Endothelial cell of umbilical vein (primary cell): Measurements from ENCODE around the gene RAD51B. TPM values are rescaled to one million over a fixed set of nuclear protein-coding genes. Genes with fewer than 3 reads are reported as not detected.

Experiments used
- BruUV-seq: library from RNA; stranded (reverse); fragments of 400-500 nt; replicated peaks from 2 replicates; lab custom pipeline; 2021; lab: Mats Ljungman, UMichigan
- CTCF ChIA-PET: fragments of 300-600, 350-600 bp; sonication (Branson Sonifier 250); formaldehyde crosslinking; loops from one replicate; lab custom pipeline; 2021; ENCODE audit warnings: antibody characterized with exemption, inconsistent platforms; lab: Charles Lee
- POLR2A ChIA-PET: fragments of 300-600, 350-600 bp; sonication (Branson Sonifier 250); formaldehyde crosslinking; loops from one replicate; lab custom pipeline; 2021; ENCODE audit warnings: antibody characterized with exemption, inconsistent platforms; lab: Charles Lee
- DNase-seq: peaks from one replicate; pipeline ENCODE4 v3.0.0-alpha.2; 2011; ENCODE audit warnings: low read depth, low spot score
- FAIRE-seq: peaks from 2 replicates; lab custom pipeline; 2011; peaks lifted over from hg19 to GRCh38; lab: Jason Lieb, UNC
- H2AFZ ChIP-seq: 2 replicates; pipeline ENCODE4 v1.6.0; 2012; ENCODE audit warnings: low read depth, low read length, control low read depth, inconsistent platforms
- H3K27ac ChIP-seq: 2 replicates; pipeline ENCODE4 v1.5.1; 2011; ENCODE audit warnings: low read depth, mild to moderate bottlenecking, control low read depth, low read length, moderate library complexity; ENCODE audit not compliant: insufficient read depth
- H3K27me3 ChIP-seq, 2 experiments: 2 replicates each; pipeline versions ENCODE4 v1.6.0 to v1.6.1; 2011; ENCODE audit warnings: low read length in 2 of 2, mixed read lengths in 1 of 2; ENCODE audit not compliant: control insufficient read depth in 2 of 2, insufficient read depth in 2 of 2
- H3K36me3 ChIP-seq, 2 experiments: 2 replicates in 1 of 2; 3 replicates in 1 of 2; pipeline ENCODE4 v1.5.1; 2011; ENCODE audit warnings: low read length in 2 of 2, mild to moderate bottlenecking in 1 of 2, moderate library complexity in 1 of 2; ENCODE audit not compliant: control insufficient read depth in 2 of 2, insufficient read depth in 2 of 2; ENCODE audit errors: extremely low read depth in 1 of 2
- H3K4me1 ChIP-seq: 3 replicates; pipeline ENCODE4 v1.5.1; 2011; ENCODE audit warnings: mild to moderate bottlenecking, low read length; ENCODE audit not compliant: control insufficient read depth, insufficient read depth; ENCODE audit errors: extremely low read depth
- H3K4me2 ChIP-seq: 2 replicates; pipeline ENCODE4 v1.6.1; 2011; ENCODE audit warnings: low read length, control low read depth, mixed read lengths; ENCODE audit not compliant: insufficient read depth
- H3K4me3 ChIP-seq, 3 experiments: fragments of 200-600 bp in 1 of 3; sonication (generic), shearing (Covaris generic) in 1 of 3; replicated peaks in 1 of 3; 2 replicates each; pipeline ENCODE4 v1.5.1; 2011 to 2016; ENCODE audit warnings: control low read depth in 3 of 3, low read length in 3 of 3, mild to moderate bottlenecking in 2 of 3, inconsistent platforms in 1 of 3, low read depth in 1 of 3, moderate library complexity in 1 of 3; ENCODE audit not compliant: insufficient read depth in 1 of 3
- H3K79me2 ChIP-seq: 2 replicates; pipeline ENCODE4 v1.6.0; 2012; ENCODE audit warnings: low read length, inconsistent platforms; ENCODE audit not compliant: control insufficient read depth, insufficient read depth
- H3K9ac ChIP-seq: replicated peaks from 2 replicates; pipeline ENCODE3; 2011; ENCODE audit warnings: low read length, control low read depth; ENCODE audit not compliant: insufficient read depth; ENCODE audit errors: extremely low read depth
- H3K9me1 ChIP-seq: replicated peaks from 3 replicates; pipeline ENCODE4 v1.6.0; 2011; ENCODE audit warnings: mild to moderate bottlenecking, low read length; ENCODE audit not compliant: control insufficient read depth, insufficient read depth; ENCODE audit errors: extremely low read depth
- H3K9me3 ChIP-seq: replicated peaks from 2 replicates; pipeline ENCODE4 v1.5.1; 2012; ENCODE audit warnings: low read length, inconsistent platforms; ENCODE audit not compliant: control insufficient read depth, insufficient read depth
- H4K20me1 ChIP-seq: replicated peaks from 2 replicates; pipeline ENCODE3; 2011; ENCODE audit warnings: mild to moderate bottlenecking, low read length; ENCODE audit not compliant: control insufficient read depth, insufficient read depth; ENCODE audit errors: extremely low read depth
- CTCF ChIP-seq, 2 donors: IDR thresholded peaks; 1 replicate in 1 of 2; 2 replicates in 1 of 2; pipeline ENCODE4 v1.5.1; 2011; ENCODE audit warnings: low read length in 2 of 2, mild to moderate bottlenecking in 2 of 2, moderate library complexity in 2 of 2, control low read depth in 1 of 2, inconsistent platforms in 1 of 2, low read depth in 1 of 2; ENCODE audit not compliant: insufficient read depth in 1 of 2; ENCODE audit errors: extremely low read depth in 1 of 2
- EZH2 ChIP-seq: IDR thresholded peaks from 2 replicates; pipeline ENCODE4 v1.6.1; 2012; ENCODE audit warnings: borderline replicate concordance, low read depth, mild to moderate bottlenecking, moderate library complexity, low read length, inconsistent platforms; ENCODE audit not compliant: severe bottlenecking
- FOS ChIP-seq: IDR thresholded peaks from 2 replicates; pipeline ENCODE4 v1.6.1; 2011; ENCODE audit warnings: mild to moderate bottlenecking, low read length, moderate library complexity, borderline replicate concordance; ENCODE audit not compliant: insufficient read depth
- GATA2 ChIP-seq: IDR thresholded peaks from 2 replicates; pipeline ENCODE4 v1.7.0; 2011; ENCODE audit warnings: low read depth, mild to moderate bottlenecking, moderate library complexity, mixed read lengths, low read length; ENCODE audit not compliant: insufficient read length, insufficient read depth
- JUN ChIP-seq: IDR thresholded peaks from 2 replicates; pipeline ENCODE4 v1.6.1; 2011; ENCODE audit warnings: borderline replicate concordance, low read depth; ENCODE audit not compliant: insufficient read length, insufficient read depth
- MAX ChIP-seq: IDR thresholded peaks from 2 replicates; pipeline ENCODE4 v1.6.1; 2011; ENCODE audit not compliant: insufficient read depth, insufficient read length
- MYC ChIP-seq: IDR thresholded peaks from one replicate; pipeline ENCODE4 v1.6.1; 2011; ENCODE audit warnings: mild to moderate bottlenecking, low read depth, low read length
- POLR2A ChIP-seq: IDR thresholded peaks from 2 replicates; pipeline ENCODE4 v1.6.1; 2012; ENCODE audit warnings: low read depth, mild to moderate bottlenecking, control low read depth, low read length
- POLR2AphosphoS5 ChIP-seq: IDR thresholded peaks from 2 replicates; pipeline ENCODE4 v1.6.1; 2012; ENCODE audit warnings: low read depth, mild to moderate bottlenecking, control low read depth, low read length, moderate library complexity; ENCODE audit not compliant: insufficient read depth
- dilution Hi-C: fragments of 300-500 bp; cut with MboI; formaldehyde crosslinking; loops from one replicate; pipeline ENCODE4 v1.15.0; 2019; ENCODE audit warnings: low sequenced_read_pairs; ENCODE audit not compliant: extremely low pct_ligation_motif_present
- intact Hi-C: fragments of 100-400 bp; cut with micrococcal nuclease; formaldehyde crosslinking; loops from one replicate; pipeline ENCODE4 v1.10.0; 2022
- polyA plus RNA-seq, 4 experiments: library from polyadenylated mRNA; depleted of rRNA in 3 of 4; stranded (reverse) in 3 of 4; unstranded in 1 of 4; fragments of >200 nt; gene quantifications; 2 replicates each; pipeline versions ENCODE4 v1.2.1 to v1.2.3, GENCODE V29; 2011 to 2012; ENCODE audit warnings: missing spikeins in 1 of 4
- total RNA-seq: library from RNA; stranded (reverse); gene quantifications from 2 replicates; pipeline ENCODE4 v1.2.3, GENCODE V29; 2021

RAD51B gene
- total and polyA plus RNA-seq, 2 donors (not counting 3 experiments of a cell fraction or from before 2014, with no cell fraction given), result 3.9 to 19.0 TPM

- no peaks in the 10 kb centered on the region for H3K9me3 ChIP-seq
- FAIRE-seq, result no peak
- ChIA-PET POLR2A (no interaction called here), CTCF (interaction anchor here (1.0 kb wide), 1 partner anchor 159 kb away, joined by 3 read pairs; no protein-coding TSS in a partner anchor)
- H3K27me3 ChIP-seq, result no peaks in the 10 kb centered on the region
- H3K27ac ChIP-seq, result no peak overlapping the region
- no TSS peak for BruUV-seq
- intact Hi-C loops (no loop called here), dilution Hi-C loops (no loop called here)
- no peaks in the 10 kb centered on the region for H3K79me2 ChIP-seq
- no peaks in the 10 kb centered on the region for H3K36me3 ChIP-seq
- H2AFZ ChIP-seq, result no peak overlapping the region
- H3K4me1 ChIP-seq, result no peaks in the 10 kb centered on the region
- no peak for DNase-seq
- no peak overlapping the region for H3K4me3 ChIP-seq
- TF ChIP-seq GATA2 (no peak), POLR2A (no peak), JUN (no peak)
- no peaks in the 10 kb centered on the region for H3K9me1 ChIP-seq
- H3K9ac ChIP-seq, result no peak overlapping the region
- no peak overlapping the region for H3K4me2 ChIP-seq
- no peaks in the 10 kb centered on the region for H4K20me1 ChIP-seq
Measured at GRCh38 chr14:68657300-68658028, 837.9 kb downstream of the RAD51B start.

- Histone ChIP-seq H3K27me3 (no peaks in the 10 kb centered on the region), H2AFZ (no peak overlapping the region), H3K9me1 (no peaks in the 10 kb centered on the region), H3K9ac (no peak overlapping the region), H3K79me2 (no peaks in the 10 kb centered on the region), H4K20me1 (no peaks in the 10 kb centered on the region), H3K9me3 (no peaks in the 10 kb centered on the region), H3K27ac (no peak overlapping the region), H3K36me3 (no peaks in the 10 kb centered on the region), H3K4me3 (no peak overlapping the region), H3K4me2 (no peak overlapping the region), H3K4me1 (no peaks in the 10 kb centered on the region)
- dilution Hi-C loops (no loop called here), intact Hi-C loops (no loop called here)
- CTCF ChIA-PET, result no interaction called here
- POLR2A ChIA-PET, result no interaction called here
- TF ChIP-seq POLR2A (no peak), GATA2 (no peak), JUN (no peak), FOS (no peak), MAX (no peak), CTCF (IDR thresholded peaks at IDR 0.05; ENCODE audit: extremely low read depth in 1 of 2, insufficient read depth in 1 of 2, low read depth in 1 of 2, low read length in 2 of 2) (no peak), POLR2AphosphoS5 (no peak), EZH2 (no peak), MYC (no peak)
- no peak for FAIRE-seq
- no peak for DNase-seq
- BruUV-seq, result no TSS peak
Measured at GRCh38 chr14:68658029-68658509, 838.5 kb downstream of the RAD51B start.
